Activated naive CD8-positive, alpha-beta T cell treated with anti-CD3 and anti-CD28 coated beads, Interleukin-2, amount 50 U/mL, for 24 hours (primary cell): Measurements from ENCODE around the gene TNP1.

Experiments
- ATAC-seq: fragments of 150-1000 bp; cut with Tn5 transposase; one replicate; pipeline ENCODE4 v1.10.0; 2021
- DNase-seq: peaks from one replicate; pipeline ENCODE4 v3.0.0; 2021
- H3K27ac Mint-ChIP-seq: one replicate; pipeline ENCODE4 v1.8.0; 2021; ENCODE audit warnings: mild to moderate bottlenecking, mixed read lengths
- H3K27me3 Mint-ChIP-seq: one replicate; pipeline ENCODE4 v1.8.0; 2021; ENCODE audit warnings: mixed read lengths
- H3K36me3 Mint-ChIP-seq: one replicate; pipeline ENCODE4 v1.8.0; 2021; ENCODE audit warnings: low read depth, mixed read lengths
- H3K4me1 Mint-ChIP-seq: one replicate; pipeline ENCODE4 v1.8.0; 2021; ENCODE audit warnings: mixed read lengths
- H3K4me3 Mint-ChIP-seq: one replicate; pipeline ENCODE4 v1.8.0; 2021; ENCODE audit warnings: mild to moderate bottlenecking, moderate library complexity, mixed read lengths
- H3K9me3 Mint-ChIP-seq: one replicate; pipeline ENCODE4 v1.8.0; 2021; ENCODE audit warnings: mixed read lengths

The TNP1 gene, protein sequence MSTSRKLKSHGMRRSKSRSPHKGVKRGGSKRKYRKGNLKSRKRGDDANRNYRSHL

GRCh38 chr2:216859944-216860343 is at the start of gene TNP1:
TNP1 (minus strand) TSS chr2:216860064; CDS start chr2:216860034, 30 bp downstream.
- DNase-seq (no peak), ATAC-seq (no peak)
- Mint-ChIP-seq H3K4me1 (peaks cover 37% of the 10 kb centered on the region), H3K4me3 (no peak within 1 kb of the TSS), H3K27ac (peak within 1 kb of the TSS; percentile 65), H3K36me3 (no peaks in the 10 kb centered on the region), H3K27me3 (peaks cover 7% of the 10 kb centered on the region), H3K9me3 (no peaks in the 10 kb centered on the region)

GRCh38 chr2:216908300-216908699 is 48.4 kb upstream of the TNP1 start:
- DNase-seq = no peak
- H3K36me3 Mint-ChIP-seq = no peaks in the 10 kb centered on the region

GRCh38 chr2:216905649-216906329 is 45.9 kb upstream of the TNP1 start:
- no peaks in the 10 kb centered on the region for H3K27me3 Mint-ChIP-seq
- DNase-seq = no peak
- H3K36me3 Mint-ChIP-seq = no peaks in the 10 kb centered on the region
- peaks cover 7% of the 10 kb centered on the region for H3K9me3 Mint-ChIP-seq
- no peak for ATAC-seq
- H3K27ac Mint-ChIP-seq = no peak overlapping the region
- no peaks in the 10 kb centered on the region for H3K4me1 Mint-ChIP-seq
- H3K4me3 Mint-ChIP-seq = no peak overlapping the region

More at GRCh38 chr2:216908300-216908699, 48.4 kb upstream of the TNP1 start:
- Mint-ChIP-seq H3K4me1 (no peaks in the 10 kb centered on the region), H3K27me3 (no peaks in the 10 kb centered on the region), H3K4me3 (no peak overlapping the region), H3K9me3 (peaks cover 2% of the 10 kb centered on the region), H3K27ac (no peak overlapping the region)
- no peak for ATAC-seq

- ATAC-seq (no peak), DNase-seq (no peak)
- Mint-ChIP-seq H3K4me1 (no peaks in the 10 kb centered on the region), H3K36me3 (no peaks in the 10 kb centered on the region), H3K27ac (no peak overlapping the region), H3K4me3 (no peak overlapping the region), H3K9me3 (peaks cover 7% of the 10 kb centered on the region), H3K27me3 (no peaks in the 10 kb centered on the region)
These were observed 45.1 kb upstream of the TNP1 start for GRCh38 chr2:216904974-216905373.

- Mint-ChIP-seq H3K36me3 (no peaks in the 10 kb centered on the region), H3K4me1 (no peaks in the 10 kb centered on the region), H3K4me3 (no peak overlapping the region), H3K9me3 (peaks cover 7% of the 10 kb centered on the region), H3K27ac (no peak overlapping the region), H3K27me3 (no peaks in the 10 kb centered on the region)
- DNase-seq (no peak), ATAC-seq (no peak)
These were observed 44.7 kb upstream of the TNP1 start for GRCh38 chr2:216904554-216904953.

DNA sequence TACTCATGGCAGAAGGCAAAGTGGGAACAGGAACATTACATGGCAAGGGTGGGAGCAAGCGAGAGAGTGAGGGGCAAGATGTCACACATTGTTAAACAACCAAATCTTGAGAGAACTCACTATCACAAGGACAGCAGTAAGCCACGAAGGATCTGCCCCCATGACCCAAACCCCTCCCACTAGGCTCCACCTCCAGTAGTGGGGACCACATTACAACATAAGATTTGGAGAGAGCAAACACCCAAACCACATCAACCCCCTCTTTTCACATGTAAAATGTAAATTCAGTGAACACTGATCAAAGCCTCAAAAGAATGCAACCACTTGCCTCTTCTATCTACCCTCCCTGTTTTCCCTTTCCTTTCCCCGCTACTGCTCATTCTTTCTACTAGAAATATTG is 43.6 kb upstream of the TNP1 start:
- no peaks in the 10 kb centered on the region for H3K4me1 Mint-ChIP-seq
- H3K9me3 Mint-ChIP-seq = peaks cover 7% of the 10 kb centered on the region
- DNase-seq (no peak), ATAC-seq (no peak)
- H3K27me3 Mint-ChIP-seq = no peaks in the 10 kb centered on the region
- no peak overlapping the region for H3K4me3 Mint-ChIP-seq
- no peak overlapping the region for H3K27ac Mint-ChIP-seq
- no peaks in the 10 kb centered on the region for H3K36me3 Mint-ChIP-seq

GRCh38 chr2:216901273-216901672 is 41.4 kb upstream of the TNP1 start:
- H3K4me3 Mint-ChIP-seq = no peak overlapping the region
- peaks cover 7% of the 10 kb centered on the region for H3K9me3 Mint-ChIP-seq
- ATAC-seq (no peak), DNase-seq (no peak)
- no peak overlapping the region for H3K27ac Mint-ChIP-seq
- H3K36me3 Mint-ChIP-seq = no peaks in the 10 kb centered on the region
- H3K27me3 Mint-ChIP-seq = no peaks in the 10 kb centered on the region
- H3K4me1 Mint-ChIP-seq = peaks cover 10% of the 10 kb centered on the region

DNA sequence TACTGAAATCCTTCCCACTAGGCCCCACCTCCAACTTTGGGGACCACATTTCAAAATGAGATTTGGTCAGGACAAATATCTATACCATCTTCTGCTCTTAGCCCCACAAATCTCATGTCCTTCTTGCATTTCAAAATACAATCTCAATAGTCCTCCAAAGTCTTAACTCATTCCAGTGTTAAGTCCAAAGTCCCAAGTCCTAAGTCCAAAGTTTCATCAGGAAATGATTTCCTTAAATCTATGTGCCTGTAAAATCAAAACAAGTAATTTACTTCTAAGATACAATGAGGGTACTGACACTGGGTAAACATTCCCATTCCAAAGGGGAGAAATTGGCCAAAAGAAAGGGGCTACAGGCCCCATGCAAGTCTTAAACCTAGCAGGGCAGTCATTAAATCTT is 40.5 kb upstream of the TNP1 start:
- Mint-ChIP-seq H3K27me3 (no peaks in the 10 kb centered on the region), H3K27ac (no peak overlapping the region), H3K4me3 (no peak overlapping the region), H3K9me3 (peaks cover 7% of the 10 kb centered on the region), H3K4me1 (peaks cover 10% of the 10 kb centered on the region), H3K36me3 (no peaks in the 10 kb centered on the region)
- ATAC-seq (no peak), DNase-seq (no peak)

DNA sequence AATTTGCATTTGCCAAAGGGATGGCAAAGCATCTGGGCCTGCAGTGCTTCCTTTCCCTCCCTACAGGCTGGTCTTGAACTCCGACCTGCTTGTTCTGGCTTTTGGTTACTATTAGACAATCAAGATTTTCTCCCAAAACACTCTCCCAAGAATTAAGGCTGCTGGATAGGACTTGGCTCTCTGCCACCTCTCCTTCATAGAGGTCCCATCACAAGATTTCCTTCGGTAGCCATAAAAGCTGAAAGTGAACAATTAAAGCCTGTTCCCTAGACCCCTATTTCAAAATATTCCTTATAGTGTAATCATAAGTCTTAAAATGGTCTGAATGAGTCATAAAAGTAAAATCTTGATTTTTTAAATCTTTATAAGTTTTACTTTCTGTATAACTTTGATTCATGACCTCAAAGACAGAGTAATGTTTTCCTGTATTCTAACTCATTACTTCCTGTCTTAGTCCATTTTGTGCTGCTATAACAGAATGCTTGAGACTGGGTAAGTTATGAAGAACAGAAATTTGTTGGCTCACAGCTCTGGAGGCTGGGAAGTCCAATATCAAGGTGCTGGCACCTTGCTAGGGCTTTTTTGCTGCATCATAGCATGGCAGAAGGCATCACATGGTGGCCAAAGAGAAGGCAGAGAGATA is 37.8 kb upstream of the TNP1 start:
- H3K36me3 Mint-ChIP-seq = no peaks in the 10 kb centered on the region
- no peak overlapping the region for H3K4me3 Mint-ChIP-seq
- H3K4me1 Mint-ChIP-seq = peaks cover 10% of the 10 kb centered on the region
- ATAC-seq (peak; percentile 49), DNase-seq (no peak)
- H3K27me3 Mint-ChIP-seq = no peaks in the 10 kb centered on the region
- no peak overlapping the region for H3K27ac Mint-ChIP-seq
- no peaks in the 10 kb centered on the region for H3K9me3 Mint-ChIP-seq

GRCh38 chr2:216890138-216890537 is 30.3 kb upstream of the TNP1 start:
- H3K27me3 Mint-ChIP-seq = no peaks in the 10 kb centered on the region
- no peak for ATAC-seq
- H3K4me3 Mint-ChIP-seq = no peak overlapping the region
- DNase-seq = no peak
- H3K4me1 Mint-ChIP-seq = no peaks in the 10 kb centered on the region
- no peaks in the 10 kb centered on the region for H3K36me3 Mint-ChIP-seq
- no peak overlapping the region for H3K27ac Mint-ChIP-seq
- peaks cover 3% of the 10 kb centered on the region for H3K9me3 Mint-ChIP-seq

DNA sequence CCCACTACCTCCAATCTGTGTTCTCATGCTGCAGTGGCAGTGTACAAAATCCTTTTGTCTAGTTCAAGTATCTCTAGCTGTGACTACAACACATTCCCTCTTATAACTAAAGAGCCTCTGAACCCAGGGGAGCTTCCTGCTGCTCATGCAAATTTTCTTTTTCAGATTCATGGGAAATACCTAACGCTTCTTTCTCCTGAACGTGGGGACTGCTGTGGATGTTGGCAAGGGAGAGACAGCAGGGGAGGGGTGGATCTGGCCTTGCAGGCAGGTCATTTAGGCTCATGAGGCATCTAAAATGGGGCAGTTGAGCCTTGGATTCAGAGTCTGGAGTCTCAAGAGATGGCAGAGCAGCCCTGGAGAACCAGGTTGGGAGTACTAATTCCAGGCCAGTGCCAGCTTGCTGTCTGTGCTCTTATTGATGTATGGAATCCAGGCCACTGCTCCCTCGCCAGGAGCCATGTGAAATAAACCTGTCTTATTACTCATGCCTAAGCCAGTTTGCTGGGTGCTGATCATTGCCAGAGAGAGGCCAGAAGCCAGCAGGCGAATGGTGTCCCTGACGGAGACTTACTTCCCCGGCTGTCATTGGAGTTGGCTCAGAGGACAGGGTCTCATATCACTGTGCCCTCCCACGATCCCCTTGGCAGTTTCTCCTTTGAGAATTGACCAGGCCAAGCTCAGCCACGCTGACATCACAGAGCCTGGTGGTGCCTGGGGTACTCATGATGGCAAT is 29.2 kb upstream of the TNP1 start:
- Mint-ChIP-seq H3K27ac (no peak overlapping the region), H3K36me3 (no peaks in the 10 kb centered on the region)

GRCh38 chr2:216888081-216888480 is 28.2 kb upstream of the TNP1 start:
- DNase-seq = no peak
- H3K27ac Mint-ChIP-seq = no peak overlapping the region
- H3K27me3 Mint-ChIP-seq = no peaks in the 10 kb centered on the region
- H3K36me3 Mint-ChIP-seq = no peaks in the 10 kb centered on the region
- H3K4me3 Mint-ChIP-seq = no peak overlapping the region
- H3K4me1 Mint-ChIP-seq = no peaks in the 10 kb centered on the region
- peaks cover 3% of the 10 kb centered on the region for H3K9me3 Mint-ChIP-seq
- no peak for ATAC-seq

More for the DNA sequence above, 29.2 kb upstream of the TNP1 start:
- H3K9me3 Mint-ChIP-seq = peaks cover 3% of the 10 kb centered on the region
- H3K27me3 Mint-ChIP-seq = no peaks in the 10 kb centered on the region
- ATAC-seq (no peak), DNase-seq (no peak)
- no peak overlapping the region for H3K4me3 Mint-ChIP-seq
- H3K4me1 Mint-ChIP-seq = no peaks in the 10 kb centered on the region

DNA sequence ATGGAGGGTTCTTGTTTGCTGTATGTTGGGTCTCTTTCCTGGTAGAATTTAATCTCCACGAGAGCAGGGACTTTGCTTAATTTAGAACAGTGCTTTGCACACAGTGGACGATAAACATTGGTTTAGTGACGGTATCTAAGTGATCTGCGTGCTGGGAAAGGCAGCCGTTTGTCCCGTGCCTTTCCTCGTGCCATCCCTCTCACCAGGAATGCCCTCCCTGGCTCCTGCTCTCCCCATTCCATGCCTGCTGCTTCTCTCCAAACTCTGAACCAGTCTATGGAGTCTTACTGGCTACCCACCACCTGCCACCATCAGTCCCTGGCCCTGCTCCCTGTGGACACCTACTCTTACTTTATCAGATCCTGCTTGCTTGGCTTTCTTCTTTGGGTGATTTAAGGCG is 27.3 kb upstream of the TNP1 start:
- H3K4me3 Mint-ChIP-seq = no peak overlapping the region
- no peaks in the 10 kb centered on the region for H3K36me3 Mint-ChIP-seq
- no peaks in the 10 kb centered on the region for H3K27me3 Mint-ChIP-seq
- peaks cover 3% of the 10 kb centered on the region for H3K9me3 Mint-ChIP-seq
- DNase-seq (no peak), ATAC-seq (no peak)
- no peaks in the 10 kb centered on the region for H3K4me1 Mint-ChIP-seq
- H3K27ac Mint-ChIP-seq = no peak overlapping the region

DNA sequence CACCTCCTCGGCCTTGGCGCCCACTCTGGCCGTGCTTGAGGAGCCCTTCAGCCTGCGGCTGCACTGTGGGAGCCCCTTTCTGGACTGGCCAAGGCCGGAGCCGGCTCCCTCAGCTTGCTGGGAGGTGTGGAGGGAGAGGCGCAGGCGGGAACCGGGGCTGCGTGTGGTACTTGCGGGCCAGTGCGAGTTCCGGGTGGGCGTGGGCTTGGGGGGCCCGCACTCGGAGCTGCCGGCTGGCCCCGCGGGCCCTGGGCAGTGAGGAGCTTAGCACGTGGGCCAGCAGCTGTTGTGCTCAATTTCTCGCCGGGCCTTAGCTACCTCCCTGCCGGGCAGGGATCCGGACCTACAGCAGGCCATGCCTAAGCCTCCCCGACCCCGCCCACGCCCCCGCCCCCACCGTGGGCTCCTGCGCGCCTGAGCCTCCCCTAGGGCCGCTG is 25.3 kb upstream of the TNP1 start:
- ATAC-seq (no peak), DNase-seq (no peak)
- H3K27me3 Mint-ChIP-seq = no peaks in the 10 kb centered on the region
- H3K4me1 Mint-ChIP-seq = peaks cover 5% of the 10 kb centered on the region
- H3K27ac Mint-ChIP-seq = no peak overlapping the region
- no peak overlapping the region for H3K4me3 Mint-ChIP-seq
- H3K36me3 Mint-ChIP-seq = no peaks in the 10 kb centered on the region
- no peaks in the 10 kb centered on the region for H3K9me3 Mint-ChIP-seq

DNA sequence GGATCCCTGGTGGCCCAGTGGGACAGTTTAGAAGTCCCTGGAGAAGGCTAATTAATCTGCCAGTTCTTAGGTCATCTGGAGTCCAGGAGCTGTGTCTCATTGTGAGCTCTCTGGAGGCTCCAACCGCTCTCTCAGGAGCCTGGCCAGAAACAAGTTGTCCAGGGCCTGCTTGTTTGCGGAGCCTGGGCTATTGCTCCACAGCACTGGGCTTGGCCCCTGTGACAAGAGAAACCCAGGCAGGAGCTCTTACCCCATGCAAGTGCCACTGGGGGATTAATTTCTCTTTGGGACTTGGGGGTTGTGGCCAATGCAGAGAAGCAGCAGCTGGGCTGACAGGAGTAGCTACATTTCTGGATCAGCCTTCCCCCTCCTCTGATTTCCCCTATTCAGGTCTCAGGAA is 24.5 kb upstream of the TNP1 start:
- Mint-ChIP-seq H3K27me3 (no peaks in the 10 kb centered on the region), H3K36me3 (no peaks in the 10 kb centered on the region), H3K4me1 (peaks cover 10% of the 10 kb centered on the region), H3K4me3 (no peak overlapping the region), H3K9me3 (no peaks in the 10 kb centered on the region), H3K27ac (no peak overlapping the region)
- no peak for ATAC-seq
- no peak for DNase-seq
